Aorta (tissue), 5 donors: Measurements from ENCODE around the gene ZNF225. TPM values are rescaled to one million over a fixed set of nuclear protein-coding genes. Genes with fewer than 3 reads are reported as not detected.
A peak's percentile ranks its signal among the peaks of the same experiment; 100 is the strongest.

Experiments used
- ATAC-seq: fragments of 200-7000 bp; cut with Tn5 transposase; one replicate; pipeline ENCODE4 v1.9.1; 2022; ENCODE audit warnings: moderate library complexity; ENCODE audit not compliant: low FRiP score
- DNase-seq, 2 donors: peaks; one replicate each; pipeline ENCODE4 v3.0.0-alpha.2; 2020
- H3K27ac ChIP-seq, 2 donors: one replicate each; pipeline ENCODE4 v1.5.1; 2013; ENCODE audit warnings: low read length in 2 of 2, mild to moderate bottlenecking in 2 of 2, moderate library complexity in 2 of 2, control low read depth in 1 of 2, inconsistent platforms in 1 of 2, low read depth in 1 of 2
- H3K27me3 ChIP-seq, 2 donors: one replicate each; pipeline ENCODE4 v1.6.1; 2013; ENCODE audit warnings: control low read depth in 1 of 2, low read length in 1 of 2, mild to moderate bottlenecking in 1 of 2, moderate library complexity in 1 of 2; ENCODE audit not compliant: insufficient read depth in 2 of 2, control insufficient read depth in 1 of 2
- H3K36me3 ChIP-seq, 2 donors: one replicate each; pipeline ENCODE4 v1.6.1; 2013; ENCODE audit warnings: control low read depth in 1 of 2, low read length in 1 of 2, mild to moderate bottlenecking in 1 of 2; ENCODE audit not compliant: insufficient read depth in 2 of 2, control insufficient read depth in 1 of 2
- H3K4me1 ChIP-seq, 2 donors: one replicate each; pipeline ENCODE4 v1.6.1; 2013; ENCODE audit warnings: low read length in 2 of 2, control low read depth in 1 of 2, mild to moderate bottlenecking in 1 of 2, moderate library complexity in 1 of 2; ENCODE audit not compliant: insufficient read depth in 2 of 2, control insufficient read depth in 1 of 2
- H3K4me3 ChIP-seq, 2 donors: one replicate each; pipeline ENCODE4 v1.5.1; 2013; ENCODE audit warnings: low read length in 2 of 2, control low read depth in 1 of 2, mild to moderate bottlenecking in 1 of 2
- H3K9me3 ChIP-seq: one replicate; pipeline ENCODE4 v1.6.1; 2013; ENCODE audit warnings: mild to moderate bottlenecking, low read length; ENCODE audit not compliant: control insufficient read depth
- WGBS, 2 donors: extraction: QIAGEN DNeasy Blood & Tissue Kit; methylation state at CpG; one replicate each; pipeline ENCODE4 v1.1.7; 2013; 5-methylcytosine and 5-hydroxymethylcytosine counted together
- intact Hi-C, 2 donors: fragments of 100-400 bp; cut with DNase I; formaldehyde crosslinking; loops; one replicate each; pipeline versions ENCODE4 v1.14.2 to v1.15.0; 2022
- polyA plus RNA-seq, 2 donors: library from polyadenylated mRNA; stranded (reverse); fragments of 200-250 nt; gene quantifications; one replicate each; pipeline ENCODE4 v1.2.3, GENCODE V29; 2013
- total RNA-seq, 2 donors: library from RNA; stranded (reverse); fragmentation: NEBNext Ultra II Directional; extraction: Animal tissue kit (Norgen Biotek cat#: 25700); gene quantifications; one replicate each; pipeline ENCODE4 v1.2.1, GENCODE V29; 2021
- donor health status: healthy with polysubstance abuse.
- donor health status: Bipolar disorder and iron deficiency.
- donor health status: DM: no; HTN: no; CAD: no.
- donor health status: DM: no; HTN: no; CAD: no.
- donor health status: DM: yes; HTN: yes; CAD: no.

Gene ZNF225
- total and polyA plus RNA-seq, 4 donors, result 0.50 to 8.8 (median 3.6) TPM

GRCh38 chr19:44141191-44142058 lies 28.2 kb downstream of the ZNF225 start, which contains the start of gene ZNF234:
TSS of gene ZNF234 (plus strand) at chr19:44141554. CDS start at chr19:44144633, 3,079 bp downstream.
- peak; percentile 92 for ATAC-seq
- H3K27me3 ChIP-seq, result no peaks in the 10 kb centered on the region
- no peaks in the 10 kb centered on the region for H3K4me1 ChIP-seq
- peak within 1 kb of the TSS in 1 of 2 donors; percentile 78 for H3K27ac ChIP-seq
- WGBS, 2 donors, result 0% methylated on average over 52 of the region's 52 CpGs
- peak; percentile 92 to 93 for DNase-seq
- H3K4me3 ChIP-seq, result peak within 1 kb of the TSS; percentile 67 to 89
- intact Hi-C loops, result no loop called here
- no peaks in the 10 kb centered on the region for H3K9me3 ChIP-seq
- peaks cover 4% of the 10 kb centered on the region in 2 donors for H3K36me3 ChIP-seq

DNA sequence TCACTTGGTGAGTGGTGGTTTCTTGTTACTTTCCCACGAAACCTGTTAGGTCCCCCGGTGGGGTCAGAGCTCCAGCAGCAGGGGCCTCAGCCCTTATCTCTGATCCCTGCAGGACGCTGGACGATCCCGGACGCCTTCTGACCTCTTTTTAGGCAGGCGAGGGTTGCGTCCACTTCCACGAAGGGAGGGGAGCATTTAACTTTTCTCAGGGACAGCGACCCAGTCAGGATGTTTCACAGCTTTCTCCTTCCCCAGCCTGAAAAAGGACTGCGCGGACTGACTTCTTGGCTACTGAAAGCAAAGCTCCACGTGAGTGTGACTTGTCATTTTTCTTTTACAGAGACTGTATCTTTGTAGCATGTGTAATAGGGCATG lies 28.8 kb downstream of the ZNF225 start:
- no peak overlapping the region for H3K27ac ChIP-seq
- peak; percentile 38 for ATAC-seq
- intact Hi-C loops, result no loop called here

GRCh38 chr19:44149776-44150175 lies 36.6 kb downstream of the ZNF225 start:
- no peak for DNase-seq
- H3K36me3 ChIP-seq, result peaks cover 28 to 45% of the 10 kb centered on the region in 2 donors
- H3K27ac ChIP-seq, result no peak overlapping the region
- ATAC-seq, result no peak
- no peak overlapping the region for H3K4me3 ChIP-seq
- 81 to 88% methylated on average over 4 of the region's 4 CpGs for WGBS, 2 donors
- H3K4me1 ChIP-seq, result no peaks in the 10 kb centered on the region
- intact Hi-C loops, result no loop called here
- H3K27me3 ChIP-seq, result no peaks in the 10 kb centered on the region
- peaks cover 15% of the 10 kb centered on the region for H3K9me3 ChIP-seq

More for the DNA sequence above, 28.8 kb downstream of the ZNF225 start:
- no peaks in the 10 kb centered on the region for H3K9me3 ChIP-seq
- peak in 1 of 2 donors; percentile 45 for DNase-seq
- H3K36me3 ChIP-seq, result peaks cover 4% of the 10 kb centered on the region in 2 donors
- no peaks in the 10 kb centered on the region for H3K4me1 ChIP-seq
- 2 to 3% methylated on average over 13 of the region's 13 CpGs for WGBS, 2 donors
- no peaks in the 10 kb centered on the region for H3K27me3 ChIP-seq
- peak overlapping the region; percentile 67 to 89 for H3K4me3 ChIP-seq

GRCh38 chr19:44151491-44151890 lies 38.3 kb downstream of the ZNF225 start:
- no peaks in the 10 kb centered on the region for H3K4me1 ChIP-seq
- no peak for ATAC-seq
- intact Hi-C loops, result no loop called here
- DNase-seq, result no peak
- H3K36me3 ChIP-seq, result peaks cover 34 to 50% of the 10 kb centered on the region in 2 donors
- H3K27me3 ChIP-seq, result no peaks in the 10 kb centered on the region
- H3K4me3 ChIP-seq, result no peak overlapping the region
- WGBS, 2 donors, result 97% methylated on average over 5 of the region's 5 CpGs
- H3K9me3 ChIP-seq, result peaks cover 18% of the 10 kb centered on the region
- H3K27ac ChIP-seq, result no peak overlapping the region

- Histone ChIP-seq H3K36me3 (peaks cover 31 to 40% of the 10 kb centered on the region in 2 donors), H3K4me3 (peak overlapping the region in 1 of 2 donors; percentile 14), H3K27ac (no peak overlapping the region), H3K4me1 (no peaks in the 10 kb centered on the region), H3K9me3 (peaks cover 28% of the 10 kb centered on the region), H3K27me3 (no peaks in the 10 kb centered on the region)
- intact Hi-C loops, result no loop called here
- DNase-seq (no peak), ATAC-seq (no peak)
- 95 to 97% methylated on average over 2 of the region's 2 CpGs for WGBS, 2 donors
These were observed 43.3 kb downstream of the ZNF225 start for GRCh38 chr19:44156475-44156874.

- H3K4me1 ChIP-seq, result peaks cover 2 to 4% of the 10 kb centered on the region in 2 donors
- H3K9me3 ChIP-seq, result peaks cover 9% of the 10 kb centered on the region
- H3K36me3 ChIP-seq, result peaks cover 4 to 8% of the 10 kb centered on the region in 2 donors
- DNase-seq, result no peak
- no peak overlapping the region for H3K27ac ChIP-seq
- no peak overlapping the region for H3K4me3 ChIP-seq
- ATAC-seq, result no peak
- no peaks in the 10 kb centered on the region for H3K27me3 ChIP-seq
- 93 to 98% methylated on average over 2 of the region's 2 CpGs for WGBS, 2 donors
- intact Hi-C loops, result loop anchor here (2.0 to 10.0 kb wide), 4 partner anchors 49 to 191 kb away; partner anchors contain the start of genes ZNF225 (in 2 of the 2), ZNF227 (in 2 of the 2) and ZNF112 (in 1 of the 2)
These were observed 50.6 kb downstream of the ZNF225 start for GRCh38 chr19:44163789-44164188.

- DNase-seq, result no peak
- intact Hi-C loops, result loop anchor here (2.0 to 10.0 kb wide), 4 partner anchors 49 to 191 kb away; partner anchors contain the start of genes ZNF225 (in 2 of the 2), ZNF227 (in 2 of the 2) and ZNF112 (in 1 of the 2)
- no peak for ATAC-seq
- Histone ChIP-seq H3K4me1 (peaks cover 2 to 4% of the 10 kb centered on the region in 2 donors), H3K27me3 (no peaks in the 10 kb centered on the region), H3K27ac (peak overlapping the region in 1 of 2 donors; percentile 57), H3K9me3 (peaks cover 10% of the 10 kb centered on the region), H3K36me3 (peaks cover 7 to 8% of the 10 kb centered on the region in 2 donors), H3K4me3 (peak overlapping the region; percentile 11 to 53)
- WGBS, 2 donors, result 59 to 70% methylated on average over 3 of the region's 3 CpGs
These were observed 51.1 kb downstream of the ZNF225 start for GRCh38 chr19:44164327-44164672.

- 0 to 1% methylated on average over 32 of the region's 32 CpGs for whole genome bisulfite sequencing, 2 donors
- H3K9me3 ChIP-seq, result peaks cover 13% of the 10 kb centered on the region
- ATAC-seq (peak; percentile 99), DNase-seq (peak; percentile 91 to 93)
- H3K27ac ChIP-seq, result peak within 1 kb of the TSS; percentile 60 to 85
- H3K4me1 ChIP-seq, result peaks cover 2 to 4% of the 10 kb centered on the region in 2 donors
- H3K27me3 ChIP-seq, result no peaks in the 10 kb centered on the region
- peaks cover 11% of the 10 kb centered on the region in 2 donors for H3K36me3 ChIP-seq
- intact Hi-C loops, result loop anchor here (2.0 to 10.0 kb wide), 4 partner anchors 48 to 190 kb away; partner anchors contain the start of genes ZNF225 (in 2 of the 2), ZNF227 (in 2 of the 2) and ZNF112 (in 1 of the 2)
- peak within 1 kb of the TSS; percentile 54 to 87 for H3K4me3 ChIP-seq
These were observed 51.7 kb downstream of the ZNF225 start, which contains the start of gene ZNF226 for GRCh38 chr19:44164673-44165512. TSS of gene ZNF226 (plus strand) at chr19:44165100. CDS start at chr19:44170081, 4,981 bp downstream.
